Liver (tissue), 9 donors: ENCODE data around the gene ARHGEF3. TPM values are rescaled to one million over a fixed set of nuclear protein-coding genes. Genes with fewer than 3 reads are reported as not detected.

Experiments
- DNase-seq: peaks from one replicate; pipeline ENCODE4 v3.0.0-alpha.2; 2017; ENCODE audit warnings: low spot score
- H3K27ac ChIP-seq, 2 donors: one replicate each; pipeline ENCODE4 v1.7.0; 2013; ENCODE audit warnings: inconsistent platforms in 2 of 2, low read length in 2 of 2, control low read depth in 1 of 2, low read depth in 1 of 2, mild to moderate bottlenecking in 1 of 2
- H3K27me3 ChIP-seq, 4 donors: one replicate each; pipeline versions ENCODE4 v1.6.1 to v1.7.0; 2013; ENCODE audit warnings: low read length in 3 of 4, inconsistent platforms in 1 of 4, mild to moderate bottlenecking in 1 of 4, moderate library complexity in 1 of 4; ENCODE audit not compliant: control insufficient read depth in 4 of 4, insufficient read depth in 4 of 4
- H3K36me3 ChIP-seq, 4 donors: one replicate each; pipeline versions ENCODE4 v1.6.1 to v1.7.0; 2013; ENCODE audit warnings: low read length in 3 of 4, mild to moderate bottlenecking in 3 of 4, low read depth in 1 of 4, moderate library complexity in 1 of 4; ENCODE audit not compliant: control insufficient read depth in 4 of 4, insufficient read depth in 3 of 4
- H3K4me1 ChIP-seq, 4 donors: one replicate each; pipeline versions ENCODE4 v1.6.1 to v1.7.0; 2013; ENCODE audit warnings: low read length in 3 of 4, mild to moderate bottlenecking in 3 of 4, moderate library complexity in 1 of 4; ENCODE audit not compliant: control insufficient read depth in 4 of 4, insufficient read depth in 4 of 4
- H3K4me3 ChIP-seq, 3 donors: one replicate each; pipeline versions ENCODE4 v1.6.1 to v1.7.0; 2013; ENCODE audit warnings: low read length in 3 of 3, control low read depth in 1 of 3, low read depth in 1 of 3, mild to moderate bottlenecking in 1 of 3
- H3K9ac ChIP-seq, 2 donors: one replicate each; pipeline ENCODE4 v1.7.0; 2013; ENCODE audit warnings: low read length in 2 of 2, mild to moderate bottlenecking in 2 of 2, moderate library complexity in 2 of 2, control low read depth in 1 of 2, low read depth in 1 of 2
- H3K9me3 ChIP-seq, 4 donors: one replicate each; pipeline versions ENCODE4 v1.6.1 to v1.7.0; 2013; ENCODE audit warnings: low read length in 3 of 4; ENCODE audit not compliant: control insufficient read depth in 4 of 4
- EGR1 ChIP-seq, 2 donors: IDR thresholded peaks; 2 replicates each; pipeline ENCODE4 v1.6.1; 2016 to 2018; ENCODE audit warnings: antibody characterized with exemption in 2 of 2, low read depth in 2 of 2
- FOXA1 ChIP-seq: IDR thresholded peaks from 2 replicates; pipeline ENCODE4 v1.6.1; 2016; ENCODE audit warnings: antibody characterized with exemption
- FOXA2 ChIP-seq: IDR thresholded peaks from 2 replicates; pipeline ENCODE4 v1.6.1; 2016; ENCODE audit warnings: antibody characterized with exemption
- GABPA ChIP-seq, 2 donors: IDR thresholded peaks in 1 of 2; conservative IDR thresholded peaks in 1 of 2; 2 replicates each; pipeline ENCODE4 v1.6.1; 2016; ENCODE audit warnings: antibody characterized with exemption in 2 of 2, mild to moderate bottlenecking in 1 of 2, moderate library complexity in 1 of 2
- HNF4A ChIP-seq, 2 donors: conservative IDR thresholded peaks; 2 replicates each; pipeline ENCODE4 v1.6.1; 2016; ENCODE audit warnings: antibody characterized with exemption in 2 of 2, mild to moderate bottlenecking in 2 of 2
- HNF4G ChIP-seq: IDR thresholded peaks from 2 replicates; pipeline ENCODE4 v1.6.1; 2016; ENCODE audit warnings: antibody characterized with exemption
- JUND ChIP-seq, 2 donors: IDR thresholded peaks; 2 replicates each; pipeline ENCODE4 v1.6.1; 2016; ENCODE audit warnings: antibody characterized with exemption in 2 of 2
- NR2F2 ChIP-seq: IDR thresholded peaks from 2 replicates; pipeline ENCODE4 v1.6.1; 2016; ENCODE audit warnings: antibody characterized with exemption
- RAD21 ChIP-seq, 2 donors: IDR thresholded peaks; 2 replicates each; pipeline ENCODE4 v1.6.1; 2016; ENCODE audit warnings: antibody characterized with exemption in 2 of 2, mild to moderate bottlenecking in 2 of 2
- RXRA ChIP-seq, 2 donors: IDR thresholded peaks; 2 replicates each; pipeline ENCODE4 v1.6.1; 2017 to 2018; ENCODE audit warnings: antibody characterized with exemption in 2 of 2, mild to moderate bottlenecking in 1 of 2
- TAF1 ChIP-seq: conservative IDR thresholded peaks from 2 replicates; pipeline ENCODE4 v1.6.1; 2016; ENCODE audit warnings: antibody characterized with exemption, mild to moderate bottlenecking
- YY1 ChIP-seq: IDR thresholded peaks from 2 replicates; pipeline ENCODE4 v1.6.1; 2016; ENCODE audit warnings: antibody characterized with exemption, mild to moderate bottlenecking
- WGBS: extraction: QIAGEN DNeasy Blood & Tissue Kit; methylation state at CpG from one replicate; pipeline ENCODE4 v1.1.7; 2013; 5-methylcytosine and 5-hydroxymethylcytosine counted together
- polyA plus RNA-seq, 2 donors: library from polyadenylated mRNA; stranded (reverse) in 1 of 2; unstranded in 1 of 2; fragments of 200-250 nt in 1 of 2; fragments of >200 nt in 1 of 2; fragmentation: Nextera tagmentation in 1 of 2; extraction: Ambion mirVana in 1 of 2; gene quantifications; one replicate each; pipeline versions ENCODE4 v1.2.1 to v1.2.3, GENCODE V29; 2013 to 2015
- total RNA-seq, 2 donors: library from RNA; depleted of rRNA; stranded (reverse); fragments of >200 nt; gene quantifications; one replicate each; pipeline ENCODE4 v1.2.3, GENCODE V29; 2014
- TF ChIP-seq, protein P1 (sequence below): IDR thresholded peaks from 2 replicates; pipeline ENCODE4 v1.6.1; 2016; ENCODE audit warnings: antibody characterized with exemption, mild to moderate bottlenecking
- TF ChIP-seq, protein P2 (sequence below): IDR thresholded peaks from 2 replicates; pipeline ENCODE4 v1.6.1; 2016; ENCODE audit warnings: antibody characterized with exemption
- TF ChIP-seq, protein P3 (sequence below): IDR thresholded peaks from 2 replicates; pipeline ENCODE4 v1.6.1; 2016; ENCODE audit warnings: antibody characterized with exemption
- TF ChIP-seq, protein P4 (sequence below): fragments of 150-350 bp; IDR thresholded peaks from 2 replicates; pipeline ENCODE4 v1.5.1; 2017; ENCODE audit warnings: improper control_type of control experiment, low read depth, low read length; ENCODE audit not compliant: missing input control
- TF ChIP-seq, protein P5 (sequence below): IDR thresholded peaks from 2 replicates; pipeline ENCODE4 v1.6.1; 2016; ENCODE audit warnings: antibody characterized with exemption
- donor health status: healthy.
- donor health status: healthy.
- donor health status: healthy.
- donor health status: healthy.
- donor health status: healthy.

Gene ARHGEF3
- total and polyA plus RNA-seq, 4 donors, result 1.6 to 7.9 (median 2.0) TPM

DNA sequence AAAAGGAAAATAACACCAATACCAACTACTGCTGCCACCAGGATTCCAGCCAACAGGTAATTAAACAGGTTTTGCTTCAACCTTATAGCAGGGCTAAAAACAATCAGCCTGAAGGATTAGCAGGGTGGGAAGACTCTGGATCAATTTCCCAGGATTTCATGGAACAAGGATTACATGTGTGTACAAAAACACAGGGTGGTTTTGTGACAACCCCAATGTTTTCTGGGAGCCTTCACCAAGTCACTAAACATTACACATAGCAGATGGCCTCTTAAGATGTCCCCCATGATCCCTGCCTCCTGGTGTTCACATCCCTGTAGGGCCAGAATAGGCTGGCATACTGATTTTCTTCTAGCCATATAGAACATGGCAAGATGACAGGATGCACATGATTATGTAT lies 42.8 kb upstream of the ARHGEF3 start (continued):
- TF ChIP-seq, protein P1, sequence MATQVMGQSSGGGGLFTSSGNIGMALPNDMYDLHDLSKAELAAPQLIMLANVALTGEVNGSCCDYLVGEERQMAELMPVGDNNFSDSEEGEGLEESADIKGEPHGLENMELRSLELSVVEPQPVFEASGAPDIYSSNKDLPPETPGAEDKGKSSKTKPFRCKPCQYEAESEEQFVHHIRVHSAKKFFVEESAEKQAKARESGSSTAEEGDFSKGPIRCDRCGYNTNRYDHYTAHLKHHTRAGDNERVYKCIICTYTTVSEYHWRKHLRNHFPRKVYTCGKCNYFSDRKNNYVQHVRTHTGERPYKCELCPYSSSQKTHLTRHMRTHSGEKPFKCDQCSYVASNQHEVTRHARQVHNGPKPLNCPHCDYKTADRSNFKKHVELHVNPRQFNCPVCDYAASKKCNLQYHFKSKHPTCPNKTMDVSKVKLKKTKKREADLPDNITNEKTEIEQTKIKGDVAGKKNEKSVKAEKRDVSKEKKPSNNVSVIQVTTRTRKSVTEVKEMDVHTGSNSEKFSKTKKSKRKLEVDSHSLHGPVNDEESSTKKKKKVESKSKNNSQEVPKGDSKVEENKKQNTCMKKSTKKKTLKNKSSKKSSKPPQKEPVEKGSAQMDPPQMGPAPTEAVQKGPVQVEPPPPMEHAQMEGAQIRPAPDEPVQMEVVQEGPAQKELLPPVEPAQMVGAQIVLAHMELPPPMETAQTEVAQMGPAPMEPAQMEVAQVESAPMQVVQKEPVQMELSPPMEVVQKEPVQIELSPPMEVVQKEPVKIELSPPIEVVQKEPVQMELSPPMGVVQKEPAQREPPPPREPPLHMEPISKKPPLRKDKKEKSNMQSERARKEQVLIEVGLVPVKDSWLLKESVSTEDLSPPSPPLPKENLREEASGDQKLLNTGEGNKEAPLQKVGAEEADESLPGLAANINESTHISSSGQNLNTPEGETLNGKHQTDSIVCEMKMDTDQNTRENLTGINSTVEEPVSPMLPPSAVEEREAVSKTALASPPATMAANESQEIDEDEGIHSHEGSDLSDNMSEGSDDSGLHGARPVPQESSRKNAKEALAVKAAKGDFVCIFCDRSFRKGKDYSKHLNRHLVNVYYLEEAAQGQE, result no peak
- TF ChIP-seq RXRA (IDR thresholded peaks at IDR 0.05) (no peak), YY1 (no peak), HNF4G (no peak)
- TF ChIP-seq, protein P2, sequence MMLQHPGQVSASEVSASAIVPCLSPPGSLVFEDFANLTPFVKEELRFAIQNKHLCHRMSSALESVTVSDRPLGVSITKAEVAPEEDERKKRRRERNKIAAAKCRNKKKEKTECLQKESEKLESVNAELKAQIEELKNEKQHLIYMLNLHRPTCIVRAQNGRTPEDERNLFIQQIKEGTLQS, result no peak

DNA sequence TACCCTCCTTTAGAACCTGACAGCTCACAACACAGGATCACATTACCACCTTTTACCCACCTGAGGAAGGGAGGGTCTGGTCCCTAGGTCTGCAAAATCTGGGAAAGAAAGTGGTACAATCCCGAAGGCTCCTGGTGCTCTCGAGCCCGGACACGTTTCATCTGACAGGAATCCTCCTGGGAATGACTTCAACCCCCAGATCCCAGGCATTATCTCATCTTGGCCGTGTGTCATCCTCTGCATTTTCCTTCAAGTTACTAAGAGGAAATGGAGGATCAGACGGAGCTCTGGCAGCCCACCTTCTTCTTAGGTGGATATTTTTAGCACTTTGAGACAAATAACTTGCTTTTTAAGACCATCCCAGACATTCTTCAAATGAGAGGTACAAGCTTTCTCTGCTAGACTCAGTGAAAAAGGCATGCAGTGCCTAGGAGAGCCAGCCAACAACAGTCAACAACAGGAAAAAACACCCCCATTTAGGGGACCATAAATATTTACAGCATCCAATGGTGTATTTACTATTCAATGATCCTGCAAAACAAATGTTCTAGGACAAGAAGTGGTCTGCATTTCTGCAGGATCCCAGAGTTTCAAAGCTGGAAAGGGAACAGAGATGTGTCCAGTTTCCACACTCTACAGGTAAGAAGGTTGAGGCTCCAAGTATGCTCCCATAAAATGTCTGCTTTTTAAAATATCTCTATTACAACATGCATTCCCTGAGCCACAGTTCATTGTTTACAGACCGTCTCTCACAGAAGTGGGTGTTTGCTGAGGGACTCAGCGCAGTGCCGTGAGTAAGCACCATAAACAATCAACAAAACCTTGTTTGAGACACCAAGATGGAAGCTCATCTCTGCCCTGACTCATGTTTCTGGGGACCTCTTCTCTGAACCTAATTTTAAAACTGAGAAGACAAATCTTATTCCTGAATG lies 38.3 kb upstream of the ARHGEF3 start:
- Histone ChIP-seq H3K4me3 (no peak overlapping the region), H3K4me1 (no peaks in the 10 kb centered on the region), H3K36me3 (no peaks in the 10 kb centered on the region), H3K27me3 (peaks cover 0 to 3% (median 0%) of the 10 kb centered on the region in 4 donors), H3K9me3 (no peaks in the 10 kb centered on the region), H3K27ac (no peak overlapping the region), H3K9ac (no peak overlapping the region)
- no peak for DNase-seq
- no peak for TF ChIP-seq FOXA1
- no peak for TF ChIP-seq RXRA (IDR thresholded peaks at IDR 0.05)
- TF ChIP-seq YY1, result no peak
- TF ChIP-seq TAF1, result no peak
- TF ChIP-seq, protein P1, result no peak
- TF ChIP-seq, protein P3, sequence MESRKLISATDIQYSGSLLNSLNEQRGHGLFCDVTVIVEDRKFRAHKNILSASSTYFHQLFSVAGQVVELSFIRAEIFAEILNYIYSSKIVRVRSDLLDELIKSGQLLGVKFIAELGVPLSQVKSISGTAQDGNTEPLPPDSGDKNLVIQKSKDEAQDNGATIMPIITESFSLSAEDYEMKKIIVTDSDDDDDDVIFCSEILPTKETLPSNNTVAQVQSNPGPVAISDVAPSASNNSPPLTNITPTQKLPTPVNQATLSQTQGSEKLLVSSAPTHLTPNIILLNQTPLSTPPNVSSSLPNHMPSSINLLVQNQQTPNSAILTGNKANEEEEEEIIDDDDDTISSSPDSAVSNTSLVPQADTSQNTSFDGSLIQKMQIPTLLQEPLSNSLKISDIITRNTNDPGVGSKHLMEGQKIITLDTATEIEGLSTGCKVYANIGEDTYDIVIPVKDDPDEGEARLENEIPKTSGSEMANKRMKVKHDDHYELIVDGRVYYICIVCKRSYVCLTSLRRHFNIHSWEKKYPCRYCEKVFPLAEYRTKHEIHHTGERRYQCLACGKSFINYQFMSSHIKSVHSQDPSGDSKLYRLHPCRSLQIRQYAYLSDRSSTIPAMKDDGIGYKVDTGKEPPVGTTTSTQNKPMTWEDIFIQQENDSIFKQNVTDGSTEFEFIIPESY, result no peak
- TF ChIP-seq, protein P2, result no peak
- no peak for TF ChIP-seq GABPA (IDR thresholded peaks at IDR 0.05 in 1 of 2, conservative IDR thresholded peaks at IDR 0.05 in 1 of 2)
- TF ChIP-seq, protein P4, sequence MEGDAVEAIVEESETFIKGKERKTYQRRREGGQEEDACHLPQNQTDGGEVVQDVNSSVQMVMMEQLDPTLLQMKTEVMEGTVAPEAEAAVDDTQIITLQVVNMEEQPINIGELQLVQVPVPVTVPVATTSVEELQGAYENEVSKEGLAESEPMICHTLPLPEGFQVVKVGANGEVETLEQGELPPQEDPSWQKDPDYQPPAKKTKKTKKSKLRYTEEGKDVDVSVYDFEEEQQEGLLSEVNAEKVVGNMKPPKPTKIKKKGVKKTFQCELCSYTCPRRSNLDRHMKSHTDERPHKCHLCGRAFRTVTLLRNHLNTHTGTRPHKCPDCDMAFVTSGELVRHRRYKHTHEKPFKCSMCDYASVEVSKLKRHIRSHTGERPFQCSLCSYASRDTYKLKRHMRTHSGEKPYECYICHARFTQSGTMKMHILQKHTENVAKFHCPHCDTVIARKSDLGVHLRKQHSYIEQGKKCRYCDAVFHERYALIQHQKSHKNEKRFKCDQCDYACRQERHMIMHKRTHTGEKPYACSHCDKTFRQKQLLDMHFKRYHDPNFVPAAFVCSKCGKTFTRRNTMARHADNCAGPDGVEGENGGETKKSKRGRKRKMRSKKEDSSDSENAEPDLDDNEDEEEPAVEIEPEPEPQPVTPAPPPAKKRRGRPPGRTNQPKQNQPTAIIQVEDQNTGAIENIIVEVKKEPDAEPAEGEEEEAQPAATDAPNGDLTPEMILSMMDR, result no peak
- no peak for TF ChIP-seq HNF4A (conservative IDR thresholded peaks at IDR 0.05)
- TF ChIP-seq NR2F2, result no peak
- no peak for TF ChIP-seq HNF4G
- no peak for TF ChIP-seq EGR1 (IDR thresholded peaks at IDR 0.05; ENCODE audit: low read depth in 2 of 2)
- TF ChIP-seq FOXA2, result no peak
- no peak for TF ChIP-seq RAD21 (IDR thresholded peaks at IDR 0.05)
- TF ChIP-seq JUND (IDR thresholded peaks at IDR 0.05), result no peak
- TF ChIP-seq, protein P5, sequence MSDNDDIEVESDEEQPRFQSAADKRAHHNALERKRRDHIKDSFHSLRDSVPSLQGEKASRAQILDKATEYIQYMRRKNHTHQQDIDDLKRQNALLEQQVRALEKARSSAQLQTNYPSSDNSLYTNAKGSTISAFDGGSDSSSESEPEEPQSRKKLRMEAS, result no peak
- 66% methylated on average over 9 of the region's 9 CpGs for WGBS
